GM10266 (cell line): Measurements from ENCODE around the gene PDE11A.

ENCODE experiments used
- DNase-seq: peaks from one replicate; pipeline ENCODE4 v3.0.0; 2012; ENCODE audit errors: extremely low spot score
- CTCF ChIP-seq: IDR thresholded peaks from 2 replicates; pipeline ENCODE4 v1.5.1; 2012; ENCODE audit warnings: mild to moderate bottlenecking, low read depth; ENCODE audit not compliant: control insufficient read depth, insufficient read depth; ENCODE audit errors: missing control alignments

PDE11A gene

GRCh38 chr2:177646791-177647190 lies 425.8 kb downstream of the PDE11A start:
- TF ChIP-seq CTCF, result no peak
- no peak for DNase-seq

- no peak for TF ChIP-seq CTCF
- DNase-seq, result no peak
These were observed 426.3 kb downstream of the PDE11A start for GRCh38 chr2:177646241-177646640.

- no peak for DNase-seq
- TF ChIP-seq CTCF, result no peak
These were observed 431.2 kb downstream of the PDE11A start for GRCh38 chr2:177641331-177641730.

GRCh38 chr2:177640423-177640822 lies 432.2 kb downstream of the PDE11A start:
- DNase-seq, result no peak
- TF ChIP-seq CTCF, result no peak

GRCh38 chr2:177639262-177639914 lies 433.2 kb downstream of the PDE11A start:
- no peak for DNase-seq
- no peak for TF ChIP-seq CTCF

- TF ChIP-seq CTCF, result no peak
- DNase-seq, result no peak
These were observed 434.1 kb downstream of the PDE11A start for GRCh38 chr2:177638507-177638906.

- no peak for TF ChIP-seq CTCF
- no peak for DNase-seq
These were observed 435.9 kb downstream of the PDE11A start for GRCh38 chr2:177636672-177637071.
